AG04449 (cell line): ENCODE results near the gene LAMA3.

Source experiments
- CTCF ChIA-PET: fragments of 350-600 bp; formaldehyde crosslinking; extraction: SDS; loops from one replicate; lab custom pipeline; 2021; ENCODE audit warnings: antibody characterized with exemption; lab: Yijun Ruan, JAX
- POLR2A ChIA-PET: fragments of 400-600, 350-600 bp; formaldehyde crosslinking; extraction: SDS; loops from one replicate; lab custom pipeline; 2020; ENCODE audit warnings: antibody characterized with exemption, inconsistent platforms; lab: Yijun Ruan, JAX
- DNase-seq: peaks from one replicate; pipeline ENCODE4 v3.0.0-alpha.2; 2010; ENCODE audit warnings: low read depth, low spot score
- H3K4me3 ChIP-seq: 2 replicates; pipeline ENCODE4 v1.5.1; 2011; ENCODE audit warnings: low read depth, mild to moderate bottlenecking, control low read depth, low read length
- CTCF ChIP-seq: IDR thresholded peaks from one replicate; pipeline ENCODE4 v1.5.1; 2011; ENCODE audit warnings: mild to moderate bottlenecking, moderate library complexity, low read length, control low read depth, inconsistent platforms; ENCODE audit not compliant: insufficient read depth; ENCODE audit errors: missing control alignments

The LAMA3 gene

GRCh38 chr18:23824240-23824639 is 135.0 kb downstream of the LAMA3 start:
- CTCF ChIA-PET: interaction anchor here (0.9 to 3.0 kb wide), 7 partner anchors 10 to 296 kb away, joined by 3 to 16 read pairs (median 3); no protein-coding TSS in a partner anchor
- POLR2A ChIA-PET: no interaction called here
- no peak for TF ChIP-seq CTCF
- no peak overlapping the region for H3K4me3 ChIP-seq
- no peak for DNase-seq

GRCh38 chr18:23824669-23825068 is 135.4 kb downstream of the LAMA3 start:
- no peak for TF ChIP-seq CTCF
- DNase-seq: no peak
- ChIA-PET POLR2A (no interaction called here), CTCF (interaction anchor here (0.9 to 3.0 kb wide), 6 partner anchors 10 to 294 kb away, joined by 3 to 16 read pairs (median 4); no protein-coding TSS in a partner anchor)
- H3K4me3 ChIP-seq: no peak overlapping the region

GRCh38 chr18:23825496-23825895 is 136.2 kb downstream of the LAMA3 start:
- POLR2A ChIA-PET: interaction anchor here (0.6 kb wide), 1 partner anchor 299 kb away, joined by 3 read pairs; no protein-coding TSS in a partner anchor
- DNase-seq: no peak

GRCh38 chr18:23825978-23826405 is 136.7 kb downstream of the LAMA3 start:
- no peak for TF ChIP-seq CTCF
- no peak overlapping the region for H3K4me3 ChIP-seq
- DNase-seq: no peak
- CTCF ChIA-PET: interaction anchor here (0.8 to 3.0 kb wide), 4 partner anchors 12 to 292 kb away, joined by 3 to 16 read pairs (median 4); no protein-coding TSS in a partner anchor
- POLR2A ChIA-PET: no interaction called here

More at GRCh38 chr18:23825496-23825895, 136.2 kb downstream of the LAMA3 start:
- no peak overlapping the region for H3K4me3 ChIP-seq
- no peak for TF ChIP-seq CTCF
- CTCF ChIA-PET: interaction anchor here (0.8 to 3.0 kb wide), 5 partner anchors 12 to 294 kb away, joined by 3 to 16 read pairs (median 4); no protein-coding TSS in a partner anchor

GRCh38 chr18:23826850-23827620 is 137.8 kb downstream of the LAMA3 start:
- no peak for TF ChIP-seq CTCF

GRCh38 chr18:23827681-23828080 is 138.4 kb downstream of the LAMA3 start:
- POLR2A ChIA-PET: no interaction called here
- no peak overlapping the region for H3K4me3 ChIP-seq
- no peak for TF ChIP-seq CTCF
- CTCF ChIA-PET: interaction anchor here (2.1 kb wide), 1 partner anchor 91 kb away, joined by 5 read pairs; no protein-coding TSS in a partner anchor
- DNase-seq: no peak

More at GRCh38 chr18:23826850-23827620, 137.8 kb downstream of the LAMA3 start:
- CTCF ChIA-PET: no interaction called here
- no peak for DNase-seq
- no peak overlapping the region for H3K4me3 ChIP-seq
- POLR2A ChIA-PET: no interaction called here
